HG02571 (cell line): Measurements from ENCODE around the gene KIF1B.
"Not testable (repeated sequence)": the region's sequence is repeated elsewhere in the genome, so short reads cannot be mapped to it uniquely, and the experiment has no call there.

Experiments
- ATAC-seq: cut with Tn5 transposase; IDR thresholded peaks from one replicate; pipeline ENCODE4 v1.9.1; 2021; ENCODE audit warnings: mild to moderate bottlenecking, moderate library complexity; ENCODE audit not compliant: unreplicated experiment

KIF1B gene

GRCh38 chr1:10236405-10237156 lies 26.2 kb downstream of the KIF1B start:
- no peak for ATAC-seq

GRCh38 chr1:10237157-10237539 lies 26.8 kb downstream of the KIF1B start:
- no peak for ATAC-seq

GRCh38 chr1:10242135-10242534 lies 31.8 kb downstream of the KIF1B start:
- ATAC-seq, result no peak

- ATAC-seq, result no peak
These were observed 32.4 kb downstream of the KIF1B start for GRCh38 chr1:10242811-10243210.

- ATAC-seq, result no peak
These were observed 35.3 kb downstream of the KIF1B start for GRCh38 chr1:10245674-10246073.

GRCh38 chr1:10249808-10250457 lies 39.6 kb downstream of the KIF1B start:
- ATAC-seq, result no peak

GRCh38 chr1:10250663-10251062 lies 40.3 kb downstream of the KIF1B start:
- no peak for ATAC-seq

GRCh38 chr1:10251325-10252108 lies 41.1 kb downstream of the KIF1B start:
- not testable (repeated sequence) for ATAC-seq

GRCh38 chr1:10252508-10252907 lies 42.1 kb downstream of the KIF1B start:
- ATAC-seq, result no peak

- ATAC-seq, result no peak
These were observed 42.8 kb downstream of the KIF1B start for GRCh38 chr1:10253149-10253548.

GRCh38 chr1:10253755-10254154 lies 43.4 kb downstream of the KIF1B start:
- no peak for ATAC-seq

GRCh38 chr1:10257851-10258250 lies 47.5 kb downstream of the KIF1B start:
- no peak for ATAC-seq

GRCh38 chr1:10259547-10259946 lies 49.2 kb downstream of the KIF1B start:
- ATAC-seq, result not testable (repeated sequence)

- ATAC-seq, result no peak
These were observed 53.2 kb downstream of the KIF1B start for GRCh38 chr1:10263450-10264082.

GRCh38 chr1:10265027-10265426 lies 54.7 kb downstream of the KIF1B start:
- no peak for ATAC-seq

GRCh38 chr1:10265900-10266299 lies 55.5 kb downstream of the KIF1B start:
- ATAC-seq, result no peak

- ATAC-seq, result no peak
These were observed 56.9 kb downstream of the KIF1B start for GRCh38 chr1:10267319-10267718.

- ATAC-seq, result no peak
These were observed 57.6 kb downstream of the KIF1B start for GRCh38 chr1:10267921-10268320.

- ATAC-seq, result no peak
These were observed 60.7 kb downstream of the KIF1B start for GRCh38 chr1:10271090-10271489.

- no peak for ATAC-seq
These were observed 61.5 kb downstream of the KIF1B start for GRCh38 chr1:10271869-10272268.

- no peak for ATAC-seq
These were observed 61.9 kb downstream of the KIF1B start for GRCh38 chr1:10272274-10272673.
